Neural cell (in vitro differentiated cells): ENCODE measurements around the gene CLASP2. TPM values are rescaled to one million over a fixed set of nuclear protein-coding genes. Genes with fewer than 3 reads are reported as not detected.
"Not testable (repeated sequence)": the region's sequence is repeated elsewhere in the genome, so short reads cannot be mapped to it uniquely, and the experiment has no call there.

Experiments used
- H2AFZ ChIP-seq: fragments of 200-600, 300-800 bp; sonication (generic), shearing (Covaris generic); 2 replicates; pipeline ENCODE4 v1.6.0; 2014; ENCODE audit warnings: low read depth, mild to moderate bottlenecking, antibody characterized with exemption, low read length, moderate library complexity
- H3F3A ChIP-seq: fragments of 200-600 bp; shearing (Covaris generic); 2 replicates; pipeline ENCODE4 v1.6.1; 2016; ENCODE audit warnings: mild to moderate bottlenecking, moderate library complexity, mixed read lengths, antibody characterized with exemption, low read length; ENCODE audit not compliant: insufficient read depth, poor library complexity, severe bottlenecking
- H3K27ac ChIP-seq: fragments of 200-600, 300-800 bp; sonication (generic), shearing (Covaris generic); 2 replicates; pipeline ENCODE4 v1.5.1; 2014; ENCODE audit warnings: mild to moderate bottlenecking, low read length, moderate library complexity
- H3K27me3 ChIP-seq: fragments of 300-800, 200-600 bp; sonication (generic), shearing (Covaris generic); 2 replicates; pipeline ENCODE4 v1.6.0; 2014; ENCODE audit warnings: mild to moderate bottlenecking, low read depth, low read length, moderate library complexity; ENCODE audit not compliant: insufficient read depth
- H3K36me3 ChIP-seq: fragments of 300-800, 200-600 bp; sonication (generic), shearing (Covaris generic); 2 replicates; pipeline ENCODE4 v1.5.1; 2014; ENCODE audit warnings: mild to moderate bottlenecking, antibody characterized with exemption, low read length, moderate library complexity; ENCODE audit not compliant: insufficient read depth
- H3K4me2 ChIP-seq: fragments of 300-800, 200-600 bp; sonication (generic), shearing (Covaris generic); 2 replicates; pipeline ENCODE4 v1.6.0; 2014; ENCODE audit warnings: mild to moderate bottlenecking, low read length
- H3K4me3 ChIP-seq: fragments of 300-800, 200-600 bp; sonication (generic), shearing (Covaris generic); 2 replicates; pipeline ENCODE4 v1.5.1; 2014; ENCODE audit warnings: mild to moderate bottlenecking, low read length, moderate library complexity
- H3K79me2 ChIP-seq: fragments of 200-600 bp; shearing (Covaris generic); replicated peaks from 2 replicates; pipeline ENCODE4 v1.6.0; 2014; ENCODE audit warnings: mild to moderate bottlenecking, low read length, moderate library complexity; ENCODE audit not compliant: insufficient read depth
- H3K9ac ChIP-seq: fragments of 300-800, 200-600 bp; sonication (generic), shearing (Covaris generic); 2 replicates; pipeline ENCODE4 v1.6.1; 2016; ENCODE audit warnings: mild to moderate bottlenecking, low read length, mixed read lengths
- H3K9me2 ChIP-seq: fragments of 200-600 bp; shearing (Covaris generic); 2 replicates; pipeline ENCODE4 v1.6.1; 2016; ENCODE audit warnings: mild to moderate bottlenecking, low read length, mixed read lengths; ENCODE audit not compliant: insufficient read depth
- H3K9me3 ChIP-seq: fragments of 200-600, 300-800 bp; sonication (generic), shearing (Covaris generic); 2 replicates; pipeline ENCODE4 v1.6.1; 2016; ENCODE audit warnings: mild to moderate bottlenecking, mixed run types, low read length, moderate library complexity, mixed read lengths
- H4K20me1 ChIP-seq: fragments of 200-600 bp; shearing (Covaris generic); 2 replicates; pipeline ENCODE4 v1.6.1; 2016; ENCODE audit warnings: mild to moderate bottlenecking, mixed run types; ENCODE audit not compliant: insufficient read depth
- CTCF ChIP-seq: fragments of 450-650 bp; IDR thresholded peaks from 2 replicates; pipeline ENCODE4 v1.5.1; 2014; ENCODE audit warnings: antibody characterized with exemption, mild to moderate bottlenecking, moderate library complexity; ENCODE audit not compliant: poor library complexity, severe bottlenecking
- EP300 ChIP-seq: fragments of 450-650 bp; conservative IDR thresholded peaks from 2 replicates; pipeline ENCODE4 v1.6.1; 2014; ENCODE audit warnings: antibody characterized with exemption, mild to moderate bottlenecking, moderate library complexity; ENCODE audit not compliant: poor library complexity, severe bottlenecking
- EZH2 ChIP-seq: fragments of 200-600, 300-800 bp; shearing (Covaris generic), sonication (generic); IDR thresholded peaks from 2 replicates; pipeline ENCODE4 v1.6.1; 2014; ENCODE audit warnings: antibody characterized with exemption, low read length, borderline replicate concordance, mild to moderate bottlenecking; ENCODE audit not compliant: insufficient read depth, poor library complexity, severe bottlenecking
- MXI1 ChIP-seq: fragments of 450-650 bp; conservative IDR thresholded peaks from 2 replicates; pipeline ENCODE4 v1.6.1; 2014; ENCODE audit warnings: antibody characterized with exemption, mild to moderate bottlenecking; ENCODE audit not compliant: poor library complexity, severe bottlenecking
- POLR2AphosphoS5 ChIP-seq: IDR thresholded peaks from 2 replicates; pipeline ENCODE4 v1.6.1; 2012
- RAD21 ChIP-seq: fragments of 450-650 bp; conservative IDR thresholded peaks from 2 replicates; pipeline ENCODE4 v1.6.1; 2014; ENCODE audit warnings: antibody characterized with exemption, mild to moderate bottlenecking, moderate library complexity
- REST ChIP-seq: IDR thresholded peaks from 2 replicates; pipeline ENCODE4 v1.6.1; 2012; ENCODE audit warnings: borderline replicate concordance
- SMC3 ChIP-seq: fragments of 450-650 bp; conservative IDR thresholded peaks from 2 replicates; pipeline ENCODE4 v1.6.1; 2014; ENCODE audit warnings: antibody characterized with exemption, mild to moderate bottlenecking, moderate library complexity; ENCODE audit not compliant: poor library complexity
- TAF1 ChIP-seq: IDR thresholded peaks from 2 replicates; pipeline ENCODE4 v1.6.1; 2012; ENCODE audit warnings: low read depth
- polyA plus RNA-seq: library from polyadenylated mRNA; depleted of rRNA; stranded (reverse); fragments of >200 nt; gene quantifications from 2 replicates; pipeline ENCODE4 v1.2.3, GENCODE V29; 2014

Gene CLASP2
- polyA plus RNA-seq, 1 donor from 2014 or later, result 938 TPM

- Histone ChIP-seq H3K27me3 (no peaks in the 10 kb centered on the region), H3K36me3 (no peaks in the 10 kb centered on the region), H3K9me3 (no peaks in the 10 kb centered on the region), H3K9me2 (no peaks in the 10 kb centered on the region), H4K20me1 (no peaks in the 10 kb centered on the region), H3K4me2 (no peak overlapping the region), H2AFZ (no peak overlapping the region), H3K4me3 (no peak overlapping the region), H3K27ac (no peak overlapping the region), H3K9ac (no peak overlapping the region), H3F3A (no peaks in the 10 kb centered on the region), H3K79me2 (no peaks in the 10 kb centered on the region)
- TF ChIP-seq EP300, result no peak
- TF ChIP-seq EZH2, result no peak
- TF ChIP-seq SMC3, result no peak
- no peak for TF ChIP-seq CTCF
- no peak for TF ChIP-seq TAF1
- TF ChIP-seq RAD21, result no peak
- no peak for TF ChIP-seq MXI1
- TF ChIP-seq POLR2AphosphoS5, result no peak
- TF ChIP-seq REST, result no peak
Measured at GRCh38 chr3:33453331-33453761, 264.7 kb downstream of the CLASP2 start.

- not testable (repeated sequence) for H3K27me3 ChIP-seq, H4K20me1 ChIP-seq, H3K79me2 ChIP-seq, H3K9me2 ChIP-seq, H3K27ac ChIP-seq, H3K4me2 ChIP-seq, H3K36me3 ChIP-seq, H3K9ac ChIP-seq, H3F3A ChIP-seq, H2AFZ ChIP-seq, H3K9me3 ChIP-seq, H3K4me3 ChIP-seq
Measured at GRCh38 chr3:33451994-33452393, 266.1 kb downstream of the CLASP2 start.

GRCh38 chr3:33447958-33448357 is 270.1 kb downstream of the CLASP2 start:
- H3K9me2 ChIP-seq, result no peaks in the 10 kb centered on the region
- H3K9ac ChIP-seq, result peak overlapping the region; percentile 16
- H4K20me1 ChIP-seq, result no peaks in the 10 kb centered on the region
- no peak overlapping the region for H3K27ac ChIP-seq
- TF ChIP-seq CTCF (no peak), TAF1 (no peak), RAD21 (no peak), POLR2AphosphoS5 (no peak), REST (no peak), EP300 (no peak), SMC3 (no peak), MXI1 (no peak), EZH2 (no peak)
- H3K4me3 ChIP-seq, result peak overlapping the region; percentile 67
- H2AFZ ChIP-seq, result no peak overlapping the region
- no peaks in the 10 kb centered on the region for H3K27me3 ChIP-seq
- H3K36me3 ChIP-seq, result no peaks in the 10 kb centered on the region
- no peaks in the 10 kb centered on the region for H3K79me2 ChIP-seq
- H3K4me2 ChIP-seq, result peak overlapping the region; percentile 35
- H3K9me3 ChIP-seq, result no peaks in the 10 kb centered on the region
- no peaks in the 10 kb centered on the region for H3F3A ChIP-seq
